HG03097 (cell line): ENCODE data around the gene NOSTRIN.
"Not testable (repeated sequence)": the region's sequence is repeated elsewhere in the genome, so short reads cannot be mapped to it uniquely, and the experiment has no call there.

Experiments
- ATAC-seq: cut with Tn5 transposase; IDR thresholded peaks from one replicate; pipeline ENCODE4 v1.9.1; 2021; ENCODE audit not compliant: unreplicated experiment, low FRiP score

Gene NOSTRIN

GRCh38 chr2:168789776-168790175 lies 12.7 kb upstream of the NOSTRIN start:
- ATAC-seq, result no peak

- ATAC-seq, result no peak
These were observed 12.1 kb upstream of the NOSTRIN start for GRCh38 chr2:168790226-168790902.

DNA sequence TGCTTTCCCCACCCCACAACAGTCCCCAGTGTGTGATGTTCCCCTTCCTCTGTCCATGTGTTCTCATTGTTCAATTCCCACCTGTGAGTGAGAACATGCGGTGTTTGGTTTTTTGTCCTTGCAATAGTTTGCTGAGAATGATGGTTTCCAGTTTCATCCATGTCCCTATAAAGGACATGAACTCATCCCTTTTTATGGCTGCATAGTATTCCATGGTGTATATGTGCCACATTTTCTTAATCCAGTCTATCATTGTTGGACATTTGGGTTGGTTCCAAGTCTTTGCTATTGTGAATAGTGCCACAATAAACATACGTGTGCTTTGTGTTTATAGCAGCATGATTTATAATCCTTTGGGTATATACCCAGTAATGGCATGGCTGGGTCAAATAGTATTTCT lies 11.3 kb upstream of the NOSTRIN start:
- not testable (repeated sequence) for ATAC-seq

GRCh38 chr2:168793596-168793995 lies 8.8 kb upstream of the NOSTRIN start:
- no peak for ATAC-seq

DNA sequence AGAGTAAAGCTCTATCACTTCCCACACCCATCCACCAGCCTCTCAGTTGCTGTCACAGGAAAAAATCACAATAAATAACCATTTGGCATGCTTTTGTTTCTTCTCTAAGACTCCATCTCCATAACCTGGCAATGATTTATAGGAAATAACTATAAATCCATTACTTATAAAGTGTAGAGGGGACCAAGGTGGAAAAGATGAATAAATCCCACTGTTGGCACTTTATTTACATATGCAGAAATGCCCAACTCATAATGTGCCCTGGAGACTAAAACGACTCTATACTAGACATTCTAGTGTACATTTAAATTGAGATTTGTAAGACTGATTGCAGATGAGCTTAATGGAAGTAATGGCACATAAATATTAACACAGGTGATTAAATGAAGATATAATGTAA lies 7.5 kb upstream of the NOSTRIN start:
- ATAC-seq, result no peak

DNA sequence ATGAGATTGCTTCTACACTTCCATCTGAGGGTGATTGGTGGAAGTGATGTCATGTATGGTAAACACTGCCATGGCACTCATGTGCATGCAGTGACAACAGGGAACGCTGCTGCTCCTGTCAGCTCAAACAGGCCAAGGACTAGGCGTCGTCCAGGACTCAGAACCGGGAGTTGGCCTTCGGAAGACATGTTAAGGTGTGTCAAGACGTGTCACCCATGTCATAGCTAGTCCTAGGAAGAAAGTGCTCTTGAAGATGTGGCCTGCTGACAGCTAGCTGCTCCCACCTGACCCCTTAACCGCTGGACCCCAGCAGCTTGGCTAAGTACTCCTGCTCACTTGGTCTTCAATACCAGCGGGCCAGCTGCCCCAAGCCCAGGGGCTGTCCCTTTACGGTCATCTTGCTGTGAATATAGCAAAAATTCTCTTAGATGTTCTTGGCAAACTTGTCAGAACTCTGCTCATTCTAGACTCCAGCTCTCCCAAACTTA lies 6.3 kb upstream of the NOSTRIN start:
- no peak for ATAC-seq

DNA sequence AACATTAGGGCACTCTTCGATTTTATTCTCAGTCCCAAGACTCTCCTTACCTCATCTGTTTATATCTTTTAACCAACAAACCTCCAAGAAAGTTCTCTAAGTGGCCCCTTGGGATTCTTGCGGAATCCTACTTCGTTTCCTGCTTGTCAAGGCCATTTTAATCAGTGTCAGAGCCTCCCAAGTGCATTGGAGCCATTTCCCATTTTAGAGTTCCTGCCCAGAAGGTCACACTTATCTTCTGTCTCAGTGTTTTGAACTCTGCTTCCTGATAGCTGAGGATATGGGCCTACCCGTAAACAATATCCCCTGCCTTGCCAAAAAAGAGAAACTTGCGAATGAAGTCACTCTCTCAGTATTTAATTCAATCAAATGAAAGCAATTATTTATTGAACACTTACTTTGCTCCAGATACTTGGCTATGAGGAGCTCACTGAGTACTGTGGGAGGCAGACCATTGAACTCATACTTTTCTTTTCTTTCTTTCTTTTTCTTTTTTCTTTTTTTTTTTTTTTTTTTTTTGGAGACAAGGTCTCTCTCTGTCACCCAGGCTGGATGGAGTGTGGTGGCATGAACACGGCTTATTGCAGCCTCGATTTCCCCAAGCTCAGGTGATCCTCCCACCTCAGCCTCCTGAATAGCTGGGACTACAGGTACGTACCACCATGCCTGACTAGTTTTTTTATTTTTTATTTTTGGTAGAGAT lies 5.7 kb upstream of the NOSTRIN start:
- no peak for ATAC-seq

DNA sequence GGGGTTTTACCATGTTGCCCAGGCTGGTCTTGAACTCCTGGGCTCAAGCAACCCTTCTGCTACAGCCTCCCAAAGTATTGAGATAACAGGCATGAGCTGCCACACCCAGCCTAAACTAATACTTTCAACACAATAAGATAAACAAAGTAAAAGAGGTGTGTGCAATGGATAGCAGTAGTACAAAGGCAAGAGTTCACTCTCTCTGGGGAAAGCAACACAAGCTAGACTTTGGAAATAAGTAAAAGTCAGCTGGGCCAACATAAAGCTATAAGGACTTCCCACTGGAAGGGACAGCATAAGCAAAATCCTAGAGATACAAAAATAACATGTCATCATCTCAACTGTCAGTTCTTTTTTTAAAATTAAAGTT lies 5.2 kb upstream of the NOSTRIN start:
- no peak for ATAC-seq

- ATAC-seq, result no peak
These were observed 4.2 kb upstream of the NOSTRIN start for GRCh38 chr2:168798076-168798887.

GRCh38 chr2:168798888-168799410 lies 3.5 kb upstream of the NOSTRIN start:
- ATAC-seq, result no peak

DNA sequence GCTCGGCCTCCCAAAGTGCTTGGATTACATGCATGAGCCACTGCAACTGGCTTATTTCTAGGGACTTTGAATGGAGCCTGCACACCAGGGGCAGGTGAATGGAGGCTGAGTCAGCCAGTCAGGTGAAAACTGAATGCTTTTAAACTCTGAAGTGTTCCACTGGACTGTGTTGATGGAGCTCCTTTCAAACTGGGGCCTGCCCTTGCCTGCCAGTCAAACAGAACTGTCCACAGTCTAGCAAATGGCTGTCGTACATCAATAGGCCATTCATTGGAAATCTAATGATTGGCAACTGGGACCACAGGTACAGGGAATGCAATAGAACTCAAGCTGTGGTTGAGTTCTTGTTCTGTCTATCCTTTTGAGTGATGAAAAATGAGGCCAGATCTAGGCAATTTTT lies 966 bp upstream of the NOSTRIN start:
- ATAC-seq, result no peak

- ATAC-seq, result no peak
These were observed 655 bp downstream of the NOSTRIN start for GRCh38 chr2:168802859-168803725.

GRCh38 chr2:168804214-168804613 lies 1.8 kb downstream of the NOSTRIN start:
- no peak for ATAC-seq

DNA sequence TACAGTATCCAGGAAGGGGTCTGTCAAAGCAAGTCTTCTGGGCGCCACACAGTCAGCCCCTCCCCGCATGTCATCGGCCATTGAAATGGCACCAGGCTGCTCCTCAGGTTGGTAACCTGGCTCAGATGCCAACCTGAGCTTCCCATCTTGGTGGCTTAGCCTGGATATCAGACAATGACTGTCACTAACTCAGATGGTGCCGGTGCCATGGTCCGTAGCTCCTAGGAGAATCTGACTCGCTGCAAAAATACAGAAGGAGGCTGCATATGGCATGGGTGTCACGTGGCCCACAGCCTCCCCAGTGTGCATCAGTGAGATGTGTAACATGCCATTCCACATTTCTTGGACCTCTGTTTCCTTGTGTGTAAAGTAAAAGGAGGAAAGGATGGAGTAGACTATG lies 3.2 kb downstream of the NOSTRIN start:
- no peak for ATAC-seq

DNA sequence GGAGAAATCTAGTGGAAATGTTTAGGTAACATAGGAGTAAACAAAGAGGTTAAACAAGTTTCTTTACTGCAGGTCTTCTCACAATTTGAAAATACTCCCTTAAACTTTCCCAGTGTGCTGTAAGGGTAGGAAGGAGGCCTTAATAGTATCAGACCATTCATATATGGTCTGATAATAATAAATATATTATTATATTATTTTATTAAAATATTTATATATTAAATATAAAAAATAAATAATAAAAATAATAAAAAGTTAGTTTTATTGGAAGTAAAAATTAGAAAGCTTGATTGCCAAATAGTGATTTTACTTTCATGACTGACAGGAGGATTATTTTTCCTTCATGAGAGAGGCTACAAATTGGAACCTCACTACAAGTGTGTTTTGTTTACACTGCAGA lies 7.1 kb downstream of the NOSTRIN start:
- no peak for ATAC-seq

DNA sequence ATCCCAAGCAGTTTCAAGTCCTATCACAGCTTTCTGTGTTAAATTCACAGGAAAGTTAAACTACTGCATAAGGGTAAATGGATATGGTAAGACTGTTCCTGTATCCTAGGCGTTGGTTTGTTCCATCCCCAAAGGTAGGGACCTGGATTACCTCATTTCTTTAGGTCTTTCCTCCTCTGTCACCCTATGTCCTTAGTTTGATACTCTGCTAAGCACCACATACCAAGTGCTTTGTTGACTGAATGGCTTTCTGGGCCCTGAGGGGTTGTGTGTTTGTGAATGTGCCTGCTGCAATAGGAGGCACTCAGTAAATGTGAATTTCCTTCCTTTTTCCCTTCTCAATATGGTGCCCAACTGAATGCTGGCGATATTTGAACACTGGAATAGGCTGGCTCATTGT lies 7.8 kb downstream of the NOSTRIN start:
- no peak for ATAC-seq

- no peak for ATAC-seq
These were observed 9.3 kb downstream of the NOSTRIN start for GRCh38 chr2:168811696-168812095.

DNA sequence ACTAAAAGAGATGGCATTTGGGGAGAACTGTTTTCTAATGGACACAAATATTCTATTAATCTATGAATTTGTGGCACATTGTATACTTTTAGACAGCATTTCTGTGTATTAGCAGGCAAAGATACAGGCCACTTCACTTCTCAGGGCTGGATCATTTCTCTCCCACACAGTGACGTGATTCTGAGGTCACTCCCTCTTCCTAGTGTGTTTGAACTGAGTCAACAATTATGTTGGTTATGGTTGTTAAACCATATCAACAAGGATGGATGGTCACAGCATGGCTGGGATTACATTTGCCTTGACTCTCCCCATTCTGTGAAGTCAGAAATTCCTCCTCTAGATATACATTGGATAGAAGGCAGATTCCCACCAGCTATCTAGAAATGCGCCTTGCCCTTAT lies 11.6 kb downstream of the NOSTRIN start:
- no peak for ATAC-seq

GRCh38 chr2:168814939-168815907 lies 12.8 kb downstream of the NOSTRIN start:
- ATAC-seq, result no peak
